Progenitor cell of endocrine pancreas (in vitro differentiated cells): ENCODE data around the gene PIGQ. TPM values are rescaled to one million over a fixed set of nuclear protein-coding genes. Genes with fewer than 3 reads are reported as not detected.

ENCODE experiments used
- DNase-seq: peaks from one replicate; pipeline ENCODE4 v3.0.0; 2021; ENCODE audit warnings: low spot score; ENCODE audit not compliant: unreplicated experiment
- H3K27ac Mint-ChIP-seq: 2 replicates; pipeline ENCODE4 v1.8.0; 2021; ENCODE audit warnings: mild to moderate bottlenecking, moderate library complexity, mixed read lengths
- H3K27me3 Mint-ChIP-seq: 2 replicates; pipeline ENCODE4 v1.8.0; 2021; ENCODE audit warnings: mixed read lengths
- H3K36me3 Mint-ChIP-seq: 2 replicates; pipeline ENCODE4 v1.8.0; 2022; ENCODE audit warnings: mixed read lengths; ENCODE audit not compliant: insufficient read depth
- H3K4me1 Mint-ChIP-seq: 2 replicates; pipeline ENCODE4 v1.8.0; 2021; ENCODE audit warnings: low read depth, mixed read lengths
- H3K4me3 Mint-ChIP-seq: 2 replicates; pipeline ENCODE4 v1.8.0; 2021; ENCODE audit warnings: low read depth, mild to moderate bottlenecking, moderate library complexity, mixed read lengths
- H3K9me3 Mint-ChIP-seq: 2 replicates; pipeline ENCODE4 v1.8.0; 2021; ENCODE audit warnings: low read depth, mixed read lengths
- CTCF ChIP-seq: fragments of 200-600 bp; sonication (generic); IDR thresholded peaks from one replicate; pipeline ENCODE4 v1.5.0; 2021; ENCODE audit warnings: antibody characterized with exemption, mild to moderate bottlenecking; ENCODE audit not compliant: unreplicated experiment
- total RNA-seq: library from RNA; stranded (reverse); gene quantifications from 2 replicates; pipeline ENCODE4 v1.2.1, GENCODE V29; 2021

The PIGQ gene
- total RNA-seq, 1 donor from 2014 or later = 109 TPM

- H3K27ac Mint-ChIP-seq = no peak overlapping the region
- no peaks in the 10 kb centered on the region for H3K4me1 Mint-ChIP-seq
- H3K27me3 Mint-ChIP-seq = no peaks in the 10 kb centered on the region
- H3K36me3 Mint-ChIP-seq = peaks cover 1% of the 10 kb centered on the region
- TF ChIP-seq CTCF = peak; percentile 8
- no peaks in the 10 kb centered on the region for H3K9me3 Mint-ChIP-seq
- H3K4me3 Mint-ChIP-seq = no peak overlapping the region
- no peak for DNase-seq
Measured at GRCh38 chr16:549544-550263, 20.1 kb upstream of the PIGQ start.

GRCh38 chr16:551210-551609 is 18.6 kb upstream of the PIGQ start:
- H3K27ac Mint-ChIP-seq = no peak overlapping the region
- no peaks in the 10 kb centered on the region for H3K9me3 Mint-ChIP-seq
- H3K4me1 Mint-ChIP-seq = no peaks in the 10 kb centered on the region
- no peak for TF ChIP-seq CTCF
- H3K36me3 Mint-ChIP-seq = peaks cover 1% of the 10 kb centered on the region
- no peak for DNase-seq
- no peak overlapping the region for H3K4me3 Mint-ChIP-seq
- H3K27me3 Mint-ChIP-seq = no peaks in the 10 kb centered on the region

- Mint-ChIP-seq H3K4me1 (no peaks in the 10 kb centered on the region), H3K27ac (no peak overlapping the region), H3K9me3 (no peaks in the 10 kb centered on the region), H3K27me3 (no peaks in the 10 kb centered on the region), H3K36me3 (peaks cover 1% of the 10 kb centered on the region), H3K4me3 (no peak overlapping the region)
- no peak for DNase-seq
- no peak for TF ChIP-seq CTCF
Measured at GRCh38 chr16:552171-552570, 17.6 kb upstream of the PIGQ start.

DNA sequence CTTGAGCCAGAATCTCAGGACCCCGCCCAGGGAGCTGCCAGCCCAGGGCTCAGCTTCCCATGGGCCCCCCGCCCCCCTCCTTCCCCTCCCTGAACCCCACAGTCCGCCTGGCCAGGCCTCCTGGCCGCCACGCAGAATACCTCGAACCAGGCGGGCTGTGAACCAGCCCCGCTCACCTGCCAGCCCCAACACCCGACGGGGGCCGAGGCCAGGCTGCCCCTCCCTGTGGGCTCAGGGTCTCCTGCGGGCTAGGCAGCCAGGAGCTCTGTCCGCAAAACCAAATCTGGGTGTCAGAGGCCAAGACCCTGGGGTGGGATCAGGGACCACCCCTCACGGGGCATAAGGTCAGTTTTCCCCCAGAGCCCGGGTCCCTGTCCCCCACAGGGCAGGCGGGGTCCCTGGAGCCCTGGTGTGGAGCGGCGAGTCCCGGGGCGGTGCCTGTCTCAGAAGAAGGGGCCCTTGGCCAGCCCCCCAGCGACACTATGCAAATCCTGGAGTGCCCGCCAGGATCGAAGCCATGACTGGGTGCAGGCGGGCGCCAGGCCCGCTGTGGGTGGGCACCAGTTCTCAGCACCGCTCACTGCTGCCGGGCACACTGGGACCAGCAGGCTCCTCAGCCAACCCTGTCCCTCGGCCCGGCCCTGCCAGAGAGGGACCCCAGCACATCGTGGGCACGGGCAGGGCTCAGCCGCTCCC is 16.0 kb upstream of the PIGQ start:
- Mint-ChIP-seq H3K9me3 (no peaks in the 10 kb centered on the region), H3K4me1 (no peaks in the 10 kb centered on the region), H3K4me3 (no peak overlapping the region), H3K27ac (no peak overlapping the region), H3K27me3 (peaks cover 7% of the 10 kb centered on the region), H3K36me3 (peaks cover 1% of the 10 kb centered on the region)
- no peak for TF ChIP-seq CTCF
- no peak for DNase-seq

GRCh38 chr16:554297-554621 is 15.5 kb upstream of the PIGQ start:
- TF ChIP-seq CTCF = no peak
- DNase-seq = no peak
- Mint-ChIP-seq H3K27ac (no peak overlapping the region), H3K36me3 (peaks cover 1% of the 10 kb centered on the region), H3K9me3 (no peaks in the 10 kb centered on the region), H3K27me3 (peaks cover 9% of the 10 kb centered on the region), H3K4me1 (no peaks in the 10 kb centered on the region), H3K4me3 (no peak overlapping the region)
